GM18499 (cell line): ENCODE measurements around the gene PSD.

Experiments used
- ATAC-seq: cut with Tn5 transposase; IDR thresholded peaks from one replicate; pipeline ENCODE4 v1.9.1; 2021; ENCODE audit warnings: moderate number of reproducible peaks; ENCODE audit not compliant: insufficient read depth, unreplicated experiment

The PSD gene

DNA sequence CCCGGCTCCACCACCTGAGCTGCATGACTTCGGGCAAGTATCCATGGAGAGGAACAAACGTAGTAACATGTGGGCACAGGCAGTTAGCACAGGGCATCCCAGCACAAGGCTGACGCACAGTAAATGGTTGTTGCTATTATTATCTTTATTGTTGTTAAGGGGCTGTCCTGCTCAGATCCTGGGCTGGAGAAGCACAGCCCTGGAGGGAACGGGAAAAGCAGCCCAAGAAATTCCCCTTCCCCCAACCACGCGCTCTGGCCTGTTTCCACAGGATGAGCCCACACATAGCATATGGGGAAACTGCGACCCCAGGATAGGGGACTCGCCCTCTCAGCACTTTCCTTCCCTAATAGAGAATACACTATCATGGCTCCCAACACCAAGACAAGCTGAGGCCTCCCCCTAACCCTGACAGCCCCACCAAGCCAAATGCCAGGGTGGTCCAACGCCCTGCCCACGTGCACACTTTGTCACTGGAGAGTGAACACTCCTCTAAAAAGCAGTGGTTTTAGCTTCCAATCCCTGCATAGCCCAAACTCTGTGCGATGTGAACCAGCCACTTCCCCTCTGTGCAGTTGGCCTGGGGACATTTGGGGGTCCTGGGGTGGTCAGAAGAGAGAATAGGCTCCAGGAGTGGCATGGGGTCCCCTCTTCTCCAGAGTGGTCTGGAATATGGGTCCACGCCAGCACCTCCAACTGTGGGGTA is 11.0 kb downstream of the PSD start:
- no peak for ATAC-seq

DNA sequence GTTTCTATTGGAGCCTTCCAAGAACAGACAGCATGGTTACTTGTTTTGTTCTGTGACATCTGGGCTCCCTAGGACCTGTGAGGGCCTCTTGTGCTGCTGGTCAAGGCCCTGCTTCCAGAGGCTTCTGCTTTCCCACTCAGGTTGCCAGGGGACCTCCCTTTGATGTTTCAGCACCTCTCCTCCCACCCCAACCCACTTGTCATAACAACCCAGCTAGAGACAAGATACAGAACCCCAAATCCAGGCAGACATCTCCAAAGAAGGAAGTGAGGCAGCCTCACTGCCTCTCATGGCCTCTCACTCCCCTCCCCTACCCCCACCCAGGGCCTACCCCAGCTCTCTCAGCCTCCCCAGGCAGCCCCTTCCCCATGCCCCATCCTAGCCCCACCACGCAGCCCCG is 11.8 kb downstream of the PSD start:
- ATAC-seq, result no peak

GRCh38 chr10:102405632-102406031 is 13.0 kb downstream of the PSD start:
- no peak for ATAC-seq

- ATAC-seq, result no peak
These were observed 13.4 kb downstream of the PSD start for GRCh38 chr10:102405108-102405571.

- no peak for ATAC-seq
These were observed 14.1 kb downstream of the PSD start for GRCh38 chr10:102404361-102405107.

DNA sequence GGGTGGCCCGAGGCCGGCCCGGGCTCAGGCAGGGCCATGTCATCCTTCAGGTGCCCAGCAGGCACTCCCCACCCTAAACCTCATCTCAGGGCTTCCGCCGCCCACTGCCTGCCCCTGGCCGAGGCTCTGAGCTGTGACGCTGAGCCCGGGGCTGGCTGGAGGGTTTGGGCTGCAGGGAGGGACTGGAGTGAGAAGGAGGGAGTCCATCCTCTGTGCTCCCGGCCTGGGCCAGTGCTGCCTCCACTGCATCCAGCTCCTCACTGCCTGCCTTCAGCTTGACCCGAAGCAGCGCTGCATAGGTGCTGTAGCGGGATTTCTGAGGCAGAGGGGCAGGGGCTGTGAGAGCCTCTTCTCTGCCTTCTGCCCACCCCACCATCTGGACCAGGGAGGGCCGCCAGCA is 15.5 kb downstream of the PSD start:
- ATAC-seq, result no peak

- no peak for ATAC-seq
These were observed 16.1 kb downstream of the PSD start for GRCh38 chr10:102402512-102402896.

DNA sequence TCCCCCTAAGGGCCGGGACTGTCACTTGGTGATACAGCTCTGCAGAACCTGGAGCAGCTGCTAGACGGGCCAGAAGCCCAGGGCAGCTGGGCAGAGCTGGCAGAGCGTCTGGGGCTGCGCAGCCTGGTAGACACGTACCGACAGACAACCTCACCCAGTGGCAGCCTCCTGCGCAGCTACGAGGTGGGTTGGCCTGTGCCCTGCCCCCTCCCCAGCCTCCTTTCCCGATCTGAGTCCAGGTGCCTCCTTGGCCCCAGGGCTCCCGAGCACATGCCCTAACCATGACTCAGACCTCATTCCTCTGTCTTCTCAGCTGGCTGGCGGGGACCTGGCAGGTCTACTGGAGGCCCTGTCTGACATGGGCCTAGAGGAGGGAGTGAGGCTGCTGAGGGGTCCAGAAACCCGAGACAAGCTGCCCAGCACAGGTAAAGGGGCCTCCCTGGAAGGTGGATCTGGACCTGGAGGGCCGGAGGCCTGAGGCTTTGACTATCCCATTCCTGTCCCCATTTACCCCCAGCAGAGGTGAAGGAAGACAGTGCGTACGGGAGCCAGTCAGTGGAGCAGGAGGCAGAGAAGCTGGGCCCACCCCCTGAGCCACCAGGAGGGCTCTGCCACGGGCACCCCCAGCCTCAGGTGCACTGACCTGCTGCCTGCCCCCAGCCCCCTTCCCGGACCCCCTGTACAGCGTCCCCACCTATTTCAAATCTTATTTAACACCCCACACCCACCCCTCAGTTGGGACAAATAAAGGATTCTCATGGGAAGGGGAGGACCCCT is 16.7 kb downstream of the PSD start:
- no peak for ATAC-seq

- ATAC-seq, result no peak
These were observed 17.3 kb downstream of the PSD start for GRCh38 chr10:102401342-102401654.

- ATAC-seq, result no peak
These were observed 17.8 kb downstream of the PSD start for GRCh38 chr10:102400598-102401341.

GRCh38 chr10:102400076-102400475 is 18.5 kb downstream of the PSD start:
- ATAC-seq, result no peak

GRCh38 chr10:102399217-102400021 is 19.2 kb downstream of the PSD start:
- no peak for ATAC-seq

- ATAC-seq, result no peak
These were observed 20.2 kb downstream of the PSD start for GRCh38 chr10:102398172-102399020.

- no peak for ATAC-seq
These were observed 21.1 kb downstream of the PSD start for GRCh38 chr10:102397222-102398171.

- ATAC-seq, result no peak
These were observed 21.8 kb downstream of the PSD start for GRCh38 chr10:102396730-102397151.

DNA sequence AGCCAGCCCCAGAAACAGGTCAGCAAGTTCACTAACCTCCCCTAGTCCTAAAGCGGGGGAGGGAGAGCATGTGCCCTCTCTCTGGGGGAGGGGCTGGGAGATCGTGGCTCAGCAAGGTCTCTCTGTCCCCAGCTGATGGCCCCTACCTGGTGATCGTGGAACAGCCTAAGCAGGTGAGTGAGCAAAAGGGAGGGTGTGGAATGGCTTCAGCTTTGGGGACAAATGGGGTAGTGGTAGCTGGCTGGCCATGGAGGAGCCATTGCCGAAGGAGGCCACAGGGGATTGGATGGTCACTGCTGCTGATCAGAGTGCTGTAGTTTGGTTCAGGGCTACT is 22.3 kb downstream of the PSD start:
- no peak for ATAC-seq

GRCh38 chr10:102395400-102396316 is 22.9 kb downstream of the PSD start, which contains the start of gene NFKB2:
TSS of gene NFKB2 (plus strand) at chr10:102395705. CDS start at chr10:102395960, 255 bp downstream.
- ATAC-seq, result no peak
